B cell (primary cell): Measurements from ENCODE around the gene MAD1L1. TPM values are rescaled to one million over a fixed set of nuclear protein-coding genes. Genes with fewer than 3 reads are reported as not detected.

Experiments
- ATAC-seq: fragments of 200-7000 bp; cut with Tn5 transposase; one replicate; pipeline ENCODE4 v1.10.0; 2021; ENCODE audit warnings: low read depth, mild to moderate bottlenecking, moderate number of reproducible peaks, moderate library complexity
- CTCF ChIA-PET: fragments of 350-600 bp; sonication (Branson Sonifier 250); formaldehyde crosslinking; loops from one replicate; lab custom pipeline; 2021; ENCODE audit warnings: antibody characterized with exemption, inconsistent platforms; lab: Charles Lee
- POLR2A ChIA-PET: fragments of 350-600 bp; sonication (Branson Sonifier 250); formaldehyde crosslinking; loops from one replicate; lab custom pipeline; 2021; ENCODE audit warnings: antibody characterized with exemption; lab: Charles Lee
- DNase-seq: peaks from one replicate; pipeline ENCODE4 v3.0.0; 2013
- H2AFZ ChIP-seq: 2 replicates; pipeline ENCODE4 v1.6.1; 2012; ENCODE audit warnings: mild to moderate bottlenecking, low read depth, low read length; ENCODE audit not compliant: insufficient read depth, poor library complexity, severe bottlenecking
- H3K27ac ChIP-seq, 2 donors: 1 replicate in 1 of 2; 2 replicates in 1 of 2; pipeline ENCODE4 v1.5.1; 2012 to 2013; ENCODE audit warnings: low read length in 2 of 2, mild to moderate bottlenecking in 2 of 2, moderate library complexity in 1 of 2
- H3K27me3 ChIP-seq, 4 experiments: fragments of 200-600 bp in 1 of 4; sonication (generic) in 1 of 4; replicated peaks in 1 of 4; 1 replicate in 2 of 4; 2 replicates in 2 of 4; pipeline versions ENCODE4 v1.6.1 to v1.7.0; 2013 to 2016; ENCODE audit warnings: low read length in 3 of 4, mild to moderate bottlenecking in 2 of 4, mixed read lengths in 1 of 4, moderate library complexity in 1 of 4; ENCODE audit not compliant: insufficient read depth in 4 of 4, control insufficient read depth in 3 of 4; ENCODE audit errors: control extremely low read depth in 1 of 4
- H3K36me3 ChIP-seq, 2 experiments: replicated peaks in 1 of 2; 1 replicate in 1 of 2; 2 replicates in 1 of 2; pipeline versions ENCODE4 v1.6.1 to v1.7.1; 2013; ENCODE audit warnings: low read length in 1 of 2; ENCODE audit not compliant: insufficient read depth in 2 of 2, control insufficient read depth in 1 of 2; ENCODE audit errors: control extremely low read depth in 1 of 2, extremely low read depth in 1 of 2
- H3K4me1 ChIP-seq, 2 donors: fragments of 200-600 bp in 1 of 2; sonication (generic) in 1 of 2; 1 replicate in 1 of 2; 2 replicates in 1 of 2; pipeline versions ENCODE4 v1.5.1 to v1.6.1; 2013 to 2017; ENCODE audit warnings: low read length in 2 of 2; ENCODE audit not compliant: control insufficient read depth in 2 of 2, insufficient read depth in 2 of 2
- H3K4me2 ChIP-seq: replicated peaks from 2 replicates; pipeline ENCODE3; 2012; ENCODE audit warnings: mild to moderate bottlenecking, low read depth, low read length; ENCODE audit not compliant: poor library complexity, severe bottlenecking
- H3K4me3 ChIP-seq, 5 experiments: fragments of 200-600 bp in 1 of 5; sonication (generic) in 1 of 5; 1 replicate in 3 of 5; 2 replicates in 2 of 5; pipeline versions ENCODE4 v1.5.1 to v1.7.0; 2011 to 2016; ENCODE audit warnings: low read length in 4 of 5, mild to moderate bottlenecking in 4 of 5, low read depth in 2 of 5, control low read depth in 1 of 5, moderate library complexity in 1 of 5; ENCODE audit not compliant: insufficient read depth in 1 of 5; ENCODE audit errors: control extremely low read depth in 1 of 5, extremely low read depth in 1 of 5
- H3K79me2 ChIP-seq: fragments of 200-600 bp; sonication (generic); one replicate; pipeline ENCODE4 v1.6.0; 2016; ENCODE audit warnings: low read length; ENCODE audit not compliant: control insufficient read depth, insufficient read depth
- H3K9ac ChIP-seq: fragments of 200-600 bp; sonication (generic); 2 replicates; pipeline ENCODE4 v1.6.1; 2017; ENCODE audit warnings: mild to moderate bottlenecking, low read length, moderate library complexity
- H3K9me3 ChIP-seq, 3 donors: one replicate each; pipeline versions ENCODE4 v1.6.1 to v1.7.1; 2013; ENCODE audit warnings: low read length in 2 of 3; ENCODE audit not compliant: control insufficient read depth in 2 of 3, insufficient read depth in 1 of 3; ENCODE audit errors: control extremely low read depth in 1 of 3
- H4K20me1 ChIP-seq: 2 replicates; pipeline ENCODE4 v1.6.0; 2012; ENCODE audit warnings: mild to moderate bottlenecking, low read length; ENCODE audit not compliant: insufficient read depth, control insufficient read depth, poor library complexity, severe bottlenecking
- H3K27ac Mint-ChIP-seq: one replicate; pipeline ENCODE4 v1.8.0; 2021; ENCODE audit warnings: mixed read lengths
- H3K27me3 Mint-ChIP-seq: one replicate; pipeline ENCODE4 v1.8.0; 2021; ENCODE audit warnings: mixed read lengths
- H3K4me1 Mint-ChIP-seq: one replicate; pipeline ENCODE4 v1.8.0; 2021; ENCODE audit warnings: mixed read lengths
- H3K4me3 Mint-ChIP-seq: one replicate; pipeline ENCODE4 v1.8.0; 2021; ENCODE audit warnings: mixed read lengths
- H3K9me3 Mint-ChIP-seq: one replicate; pipeline ENCODE4 v1.8.0; 2022; ENCODE audit warnings: mixed read lengths; ENCODE audit not compliant: insufficient read depth
- EZH2 ChIP-seq: IDR thresholded peaks from 2 replicates; pipeline ENCODE4 v1.6.1; 2012; ENCODE audit warnings: borderline replicate concordance, low read depth, mild to moderate bottlenecking, moderate library complexity, low read length; ENCODE audit not compliant: insufficient read depth, poor library complexity, severe bottlenecking
- WGBS: methylation state at CpG from one replicate; pipeline ENCODE4 v1.1.5; 2013; ENCODE audit warnings: missing lambda C conversion rate; ENCODE audit not compliant: insufficient coverage; 5-methylcytosine and 5-hydroxymethylcytosine counted together
- intact Hi-C: fragments of 100-400 bp; cut with micrococcal nuclease; formaldehyde crosslinking; loops from one replicate; pipeline ENCODE4 v1.10.0; 2022
- polyA plus RNA-seq: library from polyadenylated mRNA; depleted of rRNA; stranded (reverse); fragments of >200 nt; gene quantifications from 2 replicates; pipeline ENCODE4 v1.2.3, GENCODE V29; 2012
- total RNA-seq, 2 donors: library from RNA; stranded (reverse); fragments of 120-200 nt in 1 of 2; gene quantifications; 1 replicate in 1 of 2; 2 replicates in 1 of 2; pipeline versions ENCODE4 v1.2.3 to v1.2.4, GENCODE V29; 2013 to 2022
- TF ChIP-seq, protein P1 (sequence below): fragments of 200-600 bp; IDR thresholded peaks from one replicate; pipeline ENCODE4 v1.8.0; 2022; ENCODE audit warnings: antibody characterized with exemption, mild to moderate bottlenecking

Gene MAD1L1
- total and polyA plus RNA-seq, 2 donors (not counting 1 experiment from before 2014, with no cell fraction given), result 86.7 to 110 TPM

DNA sequence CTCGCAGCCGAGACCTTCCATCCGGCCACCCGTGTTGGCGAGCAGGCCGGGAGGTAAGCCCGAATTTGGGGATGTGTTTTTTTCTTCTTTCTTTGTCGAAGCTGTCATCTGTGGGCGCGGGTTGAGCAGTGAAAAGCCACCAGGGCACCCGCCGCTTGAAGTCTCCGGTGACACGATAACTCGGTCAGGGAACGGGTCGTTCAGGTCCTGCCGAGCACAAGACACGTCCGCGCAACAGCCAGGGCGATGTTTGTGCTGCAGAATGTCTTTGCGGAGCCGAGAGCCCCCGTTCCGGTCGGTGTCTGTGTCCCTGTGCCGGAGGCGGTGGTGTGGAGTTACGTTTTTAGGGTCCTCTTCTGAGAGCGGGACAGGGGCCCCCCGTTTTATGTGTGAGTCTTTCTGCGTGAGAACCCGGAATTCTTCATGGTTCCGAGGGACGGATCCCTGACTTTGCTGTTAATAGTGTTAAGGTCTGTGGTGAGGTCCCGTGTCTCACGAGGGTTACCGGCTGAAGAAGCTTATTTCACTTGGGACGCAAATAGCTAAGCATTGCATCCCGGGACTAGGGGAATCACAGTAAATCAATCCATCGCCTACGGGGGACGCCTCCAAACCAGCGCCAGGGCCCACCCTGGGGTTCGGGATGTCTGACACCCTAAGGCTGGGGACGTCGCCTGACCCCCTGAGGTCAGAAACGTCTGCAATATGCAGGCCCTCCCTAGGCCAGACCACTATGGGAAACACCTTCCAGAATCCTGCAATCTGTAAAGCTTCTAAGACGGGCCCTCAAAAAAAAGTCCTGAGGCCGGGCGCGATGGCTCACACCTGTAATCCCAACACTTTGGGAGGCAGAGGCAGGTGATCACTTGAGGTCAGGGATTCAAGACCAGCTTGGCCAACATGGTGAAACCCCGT, 463.2 kb downstream of the MAD1L1 start:
- H4K20me1 ChIP-seq, result no peaks in the 10 kb centered on the region
- no peak overlapping the region for H3K4me3 ChIP-seq
- no peak overlapping the region for H3K27ac Mint-ChIP-seq
- no peak for ATAC-seq
- no peaks in the 10 kb centered on the region for H3K79me2 ChIP-seq
- peaks cover 4% of the 10 kb centered on the region for H3K27me3 Mint-ChIP-seq
- POLR2A ChIA-PET, result no interaction called here
- H3K9ac ChIP-seq, result no peak overlapping the region
- WGBS, result 92% methylated on average over 53 of the region's 54 CpGs
- CTCF ChIA-PET, result no interaction called here
- no peaks in the 10 kb centered on the region for H3K4me1 Mint-ChIP-seq
- H3K4me3 Mint-ChIP-seq, result no peak overlapping the region
- H3K36me3 ChIP-seq, result no peaks in the 10 kb centered on the region
- H2AFZ ChIP-seq, result no peak overlapping the region
- no peak for DNase-seq
- no peak overlapping the region for H3K4me2 ChIP-seq
- H3K27me3 ChIP-seq, result peaks cover 0 to 4% (median 0%) of the 10 kb centered on the region in 4 experiments
- no peak overlapping the region for H3K27ac ChIP-seq
- peaks cover 6% of the 10 kb centered on the region for H3K9me3 Mint-ChIP-seq
- peaks cover 0 to 22% (median 0%) of the 10 kb centered on the region in 3 donors for H3K9me3 ChIP-seq
- TF ChIP-seq, protein P1, sequence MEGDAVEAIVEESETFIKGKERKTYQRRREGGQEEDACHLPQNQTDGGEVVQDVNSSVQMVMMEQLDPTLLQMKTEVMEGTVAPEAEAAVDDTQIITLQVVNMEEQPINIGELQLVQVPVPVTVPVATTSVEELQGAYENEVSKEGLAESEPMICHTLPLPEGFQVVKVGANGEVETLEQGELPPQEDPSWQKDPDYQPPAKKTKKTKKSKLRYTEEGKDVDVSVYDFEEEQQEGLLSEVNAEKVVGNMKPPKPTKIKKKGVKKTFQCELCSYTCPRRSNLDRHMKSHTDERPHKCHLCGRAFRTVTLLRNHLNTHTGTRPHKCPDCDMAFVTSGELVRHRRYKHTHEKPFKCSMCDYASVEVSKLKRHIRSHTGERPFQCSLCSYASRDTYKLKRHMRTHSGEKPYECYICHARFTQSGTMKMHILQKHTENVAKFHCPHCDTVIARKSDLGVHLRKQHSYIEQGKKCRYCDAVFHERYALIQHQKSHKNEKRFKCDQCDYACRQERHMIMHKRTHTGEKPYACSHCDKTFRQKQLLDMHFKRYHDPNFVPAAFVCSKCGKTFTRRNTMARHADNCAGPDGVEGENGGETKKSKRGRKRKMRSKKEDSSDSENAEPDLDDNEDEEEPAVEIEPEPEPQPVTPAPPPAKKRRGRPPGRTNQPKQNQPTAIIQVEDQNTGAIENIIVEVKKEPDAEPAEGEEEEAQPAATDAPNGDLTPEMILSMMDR, result no peak
- no peak for TF ChIP-seq EZH2
- H3K4me1 ChIP-seq, result no peaks in the 10 kb centered on the region
- intact Hi-C loops, result no loop called here

- H3K9me3 Mint-ChIP-seq, result peaks cover 6% of the 10 kb centered on the region
- no peak for ATAC-seq
- H3K27ac Mint-ChIP-seq, result no peak overlapping the region
These were observed 463.9 kb downstream of the MAD1L1 start for GRCh38 chr7:1768832-1769231.

More at GRCh38 chr7:1768832-1769231, 463.9 kb downstream of the MAD1L1 start:
- Histone ChIP-seq H3K27ac (no peak overlapping the region), H3K9me3 (peaks cover 0 to 29% (median 0%) of the 10 kb centered on the region in 3 donors), H3K4me3 (no peak overlapping the region), H4K20me1 (no peaks in the 10 kb centered on the region), H3K79me2 (no peaks in the 10 kb centered on the region), H3K4me1 (no peaks in the 10 kb centered on the region), H2AFZ (no peak overlapping the region), H3K9ac (no peak overlapping the region), H3K27me3 (peaks cover 0 to 4% (median 0%) of the 10 kb centered on the region in 4 experiments), H3K4me2 (no peak overlapping the region), H3K36me3 (no peaks in the 10 kb centered on the region)
- Mint-ChIP-seq H3K4me3 (no peak overlapping the region), H3K4me1 (no peaks in the 10 kb centered on the region), H3K27me3 (peaks cover 4% of the 10 kb centered on the region)
- CTCF ChIA-PET, result no interaction called here
- POLR2A ChIA-PET, result no interaction called here
- intact Hi-C loops, result no loop called here
- 97% methylated on average over 7 of the region's 7 CpGs for WGBS
- no peak for DNase-seq
- TF ChIP-seq, protein P1, result no peak
- TF ChIP-seq EZH2, result no peak
